ENCODE measurements around the gene AHRR. TPM values are rescaled to one million over a fixed set of nuclear protein-coding genes. Genes with fewer than 3 reads are reported as not detected.

The AHRR gene
- total RNA-seq, 1 donor from 2014 or later: 23.7 TPM

- H3K27ac Mint-ChIP-seq: no peak overlapping the region
- no peak overlapping the region for H3K4me3 Mint-ChIP-seq
- H3K36me3 Mint-ChIP-seq (ENCODE audit: low read depth): peaks cover 2% of the 10 kb centered on the region
- H3K27me3 Mint-ChIP-seq (ENCODE audit: insufficient read depth): no peaks in the 10 kb centered on the region
- H3K4me1 Mint-ChIP-seq (ENCODE audit: low read depth): peaks cover 50% of the 10 kb centered on the region
- no peaks in the 10 kb centered on the region for H3K9me3 Mint-ChIP-seq
- intact Hi-C loops (cut with micrococcal nuclease): no loop called here
- DNase-seq (ENCODE audit: low spot score): no peak
These were observed 7.7 kb downstream of the AHRR start for GRCh38 chr5:329121-329735.

- H3K36me3 Mint-ChIP-seq (ENCODE audit: low read depth): peaks cover 2% of the 10 kb centered on the region
- H3K9me3 Mint-ChIP-seq: no peaks in the 10 kb centered on the region
- peaks cover 55% of the 10 kb centered on the region for H3K4me1 Mint-ChIP-seq (ENCODE audit: low read depth)
- H3K4me3 Mint-ChIP-seq: no peak overlapping the region
- intact Hi-C loops (cut with micrococcal nuclease): loop anchor here (5.0 kb wide), 5 partner anchors 83 to 283 kb away; partner anchors contain the start of genes CEP72 and EXOC3
- no peak overlapping the region for H3K27ac Mint-ChIP-seq
- no peaks in the 10 kb centered on the region for H3K27me3 Mint-ChIP-seq (ENCODE audit: insufficient read depth)
- no peak for DNase-seq (ENCODE audit: low spot score)
These were observed 8.3 kb downstream of the AHRR start for GRCh38 chr5:329768-330167.

GRCh38 chr5:332843-333242, 11.3 kb downstream of the AHRR start:
- intact Hi-C loops (cut with micrococcal nuclease): loop anchor here (1.0 to 5.0 kb wide), 7 partner anchors 14 to 279 kb away; partner anchors contain the start of genes CEP72 and EXOC3
- H3K27me3 Mint-ChIP-seq (ENCODE audit: insufficient read depth): no peaks in the 10 kb centered on the region
- peaks cover 3% of the 10 kb centered on the region for H3K36me3 Mint-ChIP-seq (ENCODE audit: low read depth)
- H3K9me3 Mint-ChIP-seq: no peaks in the 10 kb centered on the region
- peak overlapping the region; percentile 63 for H3K4me3 Mint-ChIP-seq
- H3K27ac Mint-ChIP-seq: peak overlapping the region; percentile 83
- H3K4me1 Mint-ChIP-seq (ENCODE audit: low read depth): peaks cover 70% of the 10 kb centered on the region
- DNase-seq (ENCODE audit: low spot score): no peak

- peak overlapping the region; percentile 65 for H3K4me3 Mint-ChIP-seq
- peaks cover 64% of the 10 kb centered on the region for H3K4me1 Mint-ChIP-seq (ENCODE audit: low read depth)
- H3K27ac Mint-ChIP-seq: peak overlapping the region; percentile 83
- intact Hi-C loops (cut with micrococcal nuclease): loop anchor here (1.0 to 5.0 kb wide), 10 partner anchors 8 to 278 kb away; partner anchors contain the start of genes CEP72 and EXOC3
- H3K36me3 Mint-ChIP-seq (ENCODE audit: low read depth): peaks cover 3% of the 10 kb centered on the region
- H3K27me3 Mint-ChIP-seq (ENCODE audit: insufficient read depth): no peaks in the 10 kb centered on the region
- no peak for DNase-seq (ENCODE audit: low spot score)
- no peaks in the 10 kb centered on the region for H3K9me3 Mint-ChIP-seq
These were observed 12.4 kb downstream of the AHRR start for GRCh38 chr5:333945-334344.

GRCh38 chr5:334903-335739, 13.6 kb downstream of the AHRR start:
- Mint-ChIP-seq H3K36me3 (ENCODE audit: low read depth) (peaks cover 4% of the 10 kb centered on the region), H3K27me3 (ENCODE audit: insufficient read depth) (no peaks in the 10 kb centered on the region), H3K9me3 (no peaks in the 10 kb centered on the region), H3K27ac (peak overlapping the region; percentile 83), H3K4me1 (ENCODE audit: low read depth) (peaks cover 53% of the 10 kb centered on the region), H3K4me3 (peak overlapping the region; percentile 65)
- no peak for DNase-seq (ENCODE audit: low spot score)
- intact Hi-C loops (cut with micrococcal nuclease): loop anchor here (1.0 to 5.0 kb wide), 8 partner anchors 7 to 277 kb away; partner anchors contain the start of genes CEP72 and EXOC3

GRCh38 chr5:335740-336038, 14.2 kb downstream of the AHRR start:
- H3K4me1 Mint-ChIP-seq (ENCODE audit: low read depth): peaks cover 48% of the 10 kb centered on the region
- no peak for DNase-seq (ENCODE audit: low spot score)
- intact Hi-C loops (cut with micrococcal nuclease): no loop called here
- no peak overlapping the region for H3K4me3 Mint-ChIP-seq
- H3K27ac Mint-ChIP-seq: no peak overlapping the region
- H3K9me3 Mint-ChIP-seq: no peaks in the 10 kb centered on the region
- peaks cover 5% of the 10 kb centered on the region for H3K36me3 Mint-ChIP-seq (ENCODE audit: low read depth)
- H3K27me3 Mint-ChIP-seq (ENCODE audit: insufficient read depth): no peaks in the 10 kb centered on the region

GRCh38 chr5:337563-338130, 16.1 kb downstream of the AHRR start:
- H3K36me3 Mint-ChIP-seq (ENCODE audit: low read depth): peaks cover 5% of the 10 kb centered on the region
- no peaks in the 10 kb centered on the region for H3K27me3 Mint-ChIP-seq (ENCODE audit: insufficient read depth)
- peaks cover 39% of the 10 kb centered on the region for H3K4me1 Mint-ChIP-seq (ENCODE audit: low read depth)
- no peak overlapping the region for H3K27ac Mint-ChIP-seq
- no peaks in the 10 kb centered on the region for H3K9me3 Mint-ChIP-seq
- H3K4me3 Mint-ChIP-seq: no peak overlapping the region
- intact Hi-C loops (cut with micrococcal nuclease): no loop called here
- no peak for DNase-seq (ENCODE audit: low spot score)

- peak overlapping the region; percentile 54 for H3K4me3 Mint-ChIP-seq
- peak overlapping the region; percentile 47 for H3K27ac Mint-ChIP-seq
- H3K36me3 Mint-ChIP-seq (ENCODE audit: low read depth): peaks cover 10% of the 10 kb centered on the region
- DNase-seq (ENCODE audit: low spot score): no peak
- peaks cover 29% of the 10 kb centered on the region for H3K4me1 Mint-ChIP-seq (ENCODE audit: low read depth)
- H3K27me3 Mint-ChIP-seq (ENCODE audit: insufficient read depth): no peaks in the 10 kb centered on the region
- intact Hi-C loops (cut with micrococcal nuclease): loop anchor here (1.0 kb wide), 1 partner anchor 8 kb away; no protein-coding TSS in a partner anchor
- H3K9me3 Mint-ChIP-seq: no peaks in the 10 kb centered on the region
These were observed 21.3 kb downstream of the AHRR start for GRCh38 chr5:342501-343460.

GRCh38 chr5:343461-344401, 22.2 kb downstream of the AHRR start:
- Mint-ChIP-seq H3K27ac (peak overlapping the region; percentile 69), H3K36me3 (ENCODE audit: low read depth) (peaks cover 14% of the 10 kb centered on the region), H3K4me1 (ENCODE audit: low read depth) (peaks cover 35% of the 10 kb centered on the region), H3K9me3 (no peaks in the 10 kb centered on the region), H3K27me3 (ENCODE audit: insufficient read depth) (no peaks in the 10 kb centered on the region), H3K4me3 (peak overlapping the region; percentile 77)
- peak; percentile 56 for DNase-seq (ENCODE audit: low spot score)
- intact Hi-C loops (cut with micrococcal nuclease): no loop called here

GRCh38 chr5:344668-345067, 23.2 kb downstream of the AHRR start:
- Mint-ChIP-seq H3K4me3 (no peak overlapping the region), H3K4me1 (ENCODE audit: low read depth) (peaks cover 38% of the 10 kb centered on the region), H3K27ac (peak overlapping the region; percentile 77), H3K36me3 (ENCODE audit: low read depth) (peaks cover 14% of the 10 kb centered on the region), H3K9me3 (no peaks in the 10 kb centered on the region), H3K27me3 (ENCODE audit: insufficient read depth) (no peaks in the 10 kb centered on the region)
- DNase-seq (ENCODE audit: low spot score): no peak
- intact Hi-C loops (cut with micrococcal nuclease): no loop called here

- H3K4me3 Mint-ChIP-seq: peak overlapping the region; percentile 13
- intact Hi-C loops (cut with micrococcal nuclease): loop anchor here (2.0 kb wide), 1 partner anchor 13 kb away; no protein-coding TSS in a partner anchor
- no peaks in the 10 kb centered on the region for H3K27me3 Mint-ChIP-seq (ENCODE audit: insufficient read depth)
- no peaks in the 10 kb centered on the region for H3K9me3 Mint-ChIP-seq
- H3K27ac Mint-ChIP-seq: peak overlapping the region; percentile 23
- H3K36me3 Mint-ChIP-seq (ENCODE audit: low read depth): peaks cover 16% of the 10 kb centered on the region
- H3K4me1 Mint-ChIP-seq (ENCODE audit: low read depth): peaks cover 44% of the 10 kb centered on the region
- DNase-seq (ENCODE audit: low spot score): no peak
These were observed 24.1 kb downstream of the AHRR start for GRCh38 chr5:345404-346195.

Data from activated T-helper 1 cell treated with anti-CD3 and anti-CD28 coated beads, Interleukin-12 subunit alpha, Interleukin-12 subunit beta, Interleukin-2, Interleukin-4 antibody, amounts not matched to agents 30 ng/mL and 10 ng/mL and 1 ng/mL, durations not matched to agents 14 hours and 24 hours and 36 hours (primary cell).